K562 (cell line): ENCODE measurements around the gene AQP4.

Experiments used
- ARID4B ChIP-seq: sonication (generic); formaldehyde crosslinking; IDR thresholded peaks from 2 replicates; pipeline ENCODE4 v1.8.0; 2022; ENCODE audit warnings: mild to moderate bottlenecking, missing genetic modification reagents
- BRCA1 ChIP-seq, 2 experiments: fragments of 450-650 bp in 1 of 2; sonication (generic) in 1 of 2; formaldehyde crosslinking in 1 of 2; IDR thresholded peaks; 2 replicates each; pipeline versions ENCODE4 v1.5.0 to v1.6.1; 2017 to 2020; ENCODE audit warnings: mild to moderate bottlenecking in 1 of 2, missing genetic modification reagents in 1 of 2
- CTCF ChIP-seq, 3 experiments: IDR thresholded peaks in 2 of 3; conservative IDR thresholded peaks in 1 of 3; 2 replicates each; pipeline ENCODE4 v1.5.1; 2011 to 2012; ENCODE audit warnings: low read length in 3 of 3, mild to moderate bottlenecking in 3 of 3, control low read depth in 2 of 3, improper control_type of control experiment in 1 of 3, inconsistent platforms in 1 of 3, low read depth in 1 of 3, mixed read lengths in 1 of 3, moderate library complexity in 1 of 3; ENCODE audit not compliant: insufficient read depth in 2 of 3
- FOXA3 ChIP-seq, 2 experiments: fragments of 450-650 bp in 1 of 2; sonication (generic) in 1 of 2; formaldehyde crosslinking; IDR thresholded peaks in 1 of 2; conservative IDR thresholded peaks in 1 of 2; 2 replicates each; pipeline versions ENCODE4 v1.4.0 to v1.8.0; 2020 to 2022; ENCODE audit warnings: mild to moderate bottlenecking in 2 of 2, missing genetic modification reagents in 1 of 2
- MTA3 ChIP-seq: fragments of 450-650 bp; formaldehyde crosslinking; IDR thresholded peaks from 2 replicates; pipeline ENCODE4 v1.6.1; 2017; ENCODE audit warnings: mild to moderate bottlenecking, borderline replicate concordance
- NKRF ChIP-seq: fragments of 450-650 bp; IDR thresholded peaks from 2 replicates; pipeline ENCODE4 v1.6.1; 2016; ENCODE audit warnings: borderline replicate concordance
- PHF20 ChIP-seq: fragments of 450-650 bp; IDR thresholded peaks from 2 replicates; pipeline ENCODE4 v1.6.1; 2018; ENCODE audit not compliant: partially characterized antibody
- REST ChIP-seq, 2 experiments: fragments of 450-650 bp; formaldehyde crosslinking in 1 of 2; IDR thresholded peaks; 2 replicates each; pipeline versions ENCODE4 v1.4.0 to v1.6.1; 2014 to 2020; ENCODE audit warnings: mild to moderate bottlenecking in 2 of 2, borderline replicate concordance in 1 of 2, low read depth in 1 of 2
- TCF7L2 ChIP-seq: fragments of 150-350 bp; IDR thresholded peaks from 2 replicates; pipeline ENCODE4 v1.6.1; 2016; ENCODE audit warnings: low read depth, mild to moderate bottlenecking, low read length, moderate library complexity
- ZC3H11A ChIP-seq: IDR thresholded peaks from 2 replicates; pipeline ENCODE4 v1.6.1; 2012; ENCODE audit warnings: low read depth, low read length, improper control_type of control experiment
- ZNF354B ChIP-seq: fragments of 250-450 bp; sonication (Bioruptor Pico); IDR thresholded peaks from 2 replicates; pipeline ENCODE4 v1.4.0; 2020
- ZNF785 ChIP-seq: fragments of 250-450 bp; sonication (Bioruptor Pico); IDR thresholded peaks from 2 replicates; pipeline ENCODE4 v1.4.0; 2020; ENCODE audit warnings: mild to moderate bottlenecking

GRCh38 chr18:26843760-26844159 is 21.7 kb downstream of the AQP4 start:
- TF ChIP-seq CTCF (IDR thresholded peaks at IDR 0.05 in 2 of 3, conservative IDR thresholded peaks at IDR 0.05 in 1 of 3; ENCODE audit: insufficient read depth in 2 of 3, low read depth in 1 of 3, low read length in 3 of 3) (no peak), FOXA3 (CRISPR knock-in tag; conservative IDR thresholded peaks at IDR 0.05 in 1 of 2, IDR thresholded peaks at IDR 0.05 in 1 of 2) (no peak), NKRF (no peak), BRCA1 (IDR thresholded peaks at IDR 0.05) (no peak), BRCA1 (CRISPR knock-in tag; IDR thresholded peaks at IDR 0.05) (no peak), ZNF354B (CRISPR knock-in tag) (no peak), ZC3H11A (no peak), TCF7L2 (no peak), PHF20 (no peak), ARID4B (CRISPR knock-in tag) (no peak), REST (IDR thresholded peaks at IDR 0.05; ENCODE audit: borderline replicate concordance) (no peak), REST (CRISPR knock-in tag; IDR thresholded peaks at IDR 0.05; ENCODE audit: low read depth) (no peak), ZNF785 (CRISPR knock-in tag) (no peak), MTA3 (no peak)
